Body of pancreas (tissue), 4 donors: ENCODE data around the gene PILRA. TPM values are rescaled to one million over a fixed set of nuclear protein-coding genes. Genes with fewer than 3 reads are reported as not detected.

Experiments
- ATAC-seq: fragments of 150-250 bp; one replicate; pipeline ENCODE4 v1.9.1; 2016
- DNase-seq, 4 donors: peaks; one replicate each; pipeline ENCODE4 v3.0.0-alpha.2; 2019
- H3K27ac ChIP-seq, 4 donors: fragments of 200-600 bp; sonication (generic); 1 replicate in 3 of 4; 2 replicates in 1 of 4; pipeline versions ENCODE4 v1.5.1 to v1.6.1; 2016 to 2019; ENCODE audit warnings: mild to moderate bottlenecking in 1 of 4, mixed read lengths in 1 of 4, moderate library complexity in 1 of 4
- H3K27me3 ChIP-seq, 2 donors: fragments of 200-600 bp; sonication (generic); one replicate each; pipeline ENCODE4 v1.6.0; 2016; ENCODE audit warnings: mild to moderate bottlenecking in 1 of 2
- H3K36me3 ChIP-seq, 2 donors: fragments of 200-600 bp; sonication (generic); replicated peaks in 1 of 2; 2 replicates each; pipeline ENCODE4 v1.5.1; 2016; ENCODE audit warnings: low read depth in 2 of 2; ENCODE audit not compliant: insufficient read depth in 1 of 2
- H3K4me1 ChIP-seq: fragments of 200-600 bp; sonication (generic); one replicate; pipeline ENCODE4 v1.6.0; 2016
- H3K4me3 ChIP-seq, 2 donors: fragments of 200-600 bp; sonication (generic); 1 replicate in 1 of 2; 2 replicates in 1 of 2; pipeline ENCODE4 v1.5.1; 2016 to 2019
- H3K9me3 ChIP-seq, 3 donors: fragments of 200-600 bp; sonication (generic); 1 replicate in 2 of 3; 2 replicates in 1 of 3; pipeline ENCODE4 v1.5.1; 2016
- POLR2A ChIP-seq, 3 donors: fragments of 450-650 bp; IDR thresholded peaks; one replicate each; pipeline ENCODE4 v1.6.1; 2016; ENCODE audit warnings: antibody characterized with exemption in 3 of 3, mild to moderate bottlenecking in 2 of 3
- WGBS, 2 donors: methylation state at CpG; one replicate each; pipeline ENCODE4 v1.1.5; 2017; 5-methylcytosine and 5-hydroxymethylcytosine counted together
- intact Hi-C: fragments of 100-400 bp; cut with DNase I; formaldehyde crosslinking; loops from one replicate; pipeline ENCODE4 v1.15.1; 2023
- total RNA-seq, 2 donors: library from RNA; depleted of rRNA; stranded (reverse); fragments of >200 nt; gene quantifications; one replicate each; pipeline ENCODE4 v1.1.0, GENCODE V29; 2016
- TF ChIP-seq, protein P1 (sequence below), 7 experiments: fragments of 450-650 bp in 4 of 7; fragments of 200-600 bp in 3 of 7; sonication (generic) in 3 of 7; IDR thresholded peaks; one replicate each; pipeline ENCODE4 v1.5.1; 2016 to 2019; ENCODE audit warnings: antibody characterized with exemption in 7 of 7

PILRA gene
- total RNA-seq, 2 donors from 2014 or later, result 7.0 TPM; not detected in 1

DNA sequence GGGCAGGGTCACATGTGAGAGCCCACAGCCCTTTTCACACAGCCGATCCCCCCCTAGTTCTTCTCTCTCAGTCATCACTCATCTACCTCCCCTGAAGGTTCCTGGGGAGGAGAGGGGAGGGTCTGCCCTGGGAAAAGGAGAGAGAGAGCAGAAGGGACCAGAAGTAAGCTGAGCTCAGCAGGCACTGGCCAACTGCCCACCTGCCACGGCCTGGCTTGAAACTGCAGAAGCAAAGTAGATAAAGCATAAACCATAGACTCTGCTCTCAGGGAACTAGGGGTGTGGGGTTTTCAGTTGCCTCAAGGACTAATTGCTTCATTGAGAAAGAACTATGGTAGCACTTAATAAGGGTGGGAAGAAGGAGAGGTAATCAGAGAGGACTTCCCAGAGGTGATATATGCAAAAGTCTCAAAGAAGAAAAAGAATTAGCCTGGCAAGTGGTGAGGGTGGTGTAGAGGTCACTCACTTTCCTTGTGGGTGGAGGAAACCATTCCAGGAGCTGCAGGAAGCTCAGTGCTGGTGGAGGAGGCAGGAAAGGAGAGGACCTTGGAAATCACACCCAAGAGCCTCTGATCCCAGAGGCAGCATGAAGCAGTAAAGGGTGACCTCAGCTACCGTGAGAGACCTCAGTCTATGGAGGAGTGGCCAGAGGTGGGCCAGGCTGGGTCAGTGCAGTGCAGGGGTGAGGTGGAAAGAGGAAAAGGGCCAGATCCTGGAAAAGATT is 17.2 kb downstream of the PILRA start:
- ATAC-seq (no peak), DNase-seq (no peak)
- Histone ChIP-seq H3K9me3 (no peaks in the 10 kb centered on the region), H3K4me1 (peaks cover 13% of the 10 kb centered on the region), H3K27me3 (no peaks in the 10 kb centered on the region), H3K4me3 (no peak overlapping the region), H3K36me3 (no peaks in the 10 kb centered on the region), H3K27ac (no peak overlapping the region)
- 45 to 57% methylated on average over 2 to 3 of the region's 3 CpGs for WGBS, 2 donors
- intact Hi-C loops, result no loop called here
- TF ChIP-seq POLR2A (IDR thresholded peaks at IDR 0.05), result no peak
- TF ChIP-seq, protein P1, sequence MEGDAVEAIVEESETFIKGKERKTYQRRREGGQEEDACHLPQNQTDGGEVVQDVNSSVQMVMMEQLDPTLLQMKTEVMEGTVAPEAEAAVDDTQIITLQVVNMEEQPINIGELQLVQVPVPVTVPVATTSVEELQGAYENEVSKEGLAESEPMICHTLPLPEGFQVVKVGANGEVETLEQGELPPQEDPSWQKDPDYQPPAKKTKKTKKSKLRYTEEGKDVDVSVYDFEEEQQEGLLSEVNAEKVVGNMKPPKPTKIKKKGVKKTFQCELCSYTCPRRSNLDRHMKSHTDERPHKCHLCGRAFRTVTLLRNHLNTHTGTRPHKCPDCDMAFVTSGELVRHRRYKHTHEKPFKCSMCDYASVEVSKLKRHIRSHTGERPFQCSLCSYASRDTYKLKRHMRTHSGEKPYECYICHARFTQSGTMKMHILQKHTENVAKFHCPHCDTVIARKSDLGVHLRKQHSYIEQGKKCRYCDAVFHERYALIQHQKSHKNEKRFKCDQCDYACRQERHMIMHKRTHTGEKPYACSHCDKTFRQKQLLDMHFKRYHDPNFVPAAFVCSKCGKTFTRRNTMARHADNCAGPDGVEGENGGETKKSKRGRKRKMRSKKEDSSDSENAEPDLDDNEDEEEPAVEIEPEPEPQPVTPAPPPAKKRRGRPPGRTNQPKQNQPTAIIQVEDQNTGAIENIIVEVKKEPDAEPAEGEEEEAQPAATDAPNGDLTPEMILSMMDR (IDR thresholded peaks at IDR 0.05), result no peak

- no peaks in the 10 kb centered on the region for H3K27me3 ChIP-seq
- intact Hi-C loops, result no loop called here
- TF ChIP-seq, protein P1 (IDR thresholded peaks at IDR 0.05), result no peak
- no peak for ATAC-seq
- no peak overlapping the region for H3K27ac ChIP-seq
- 74 to 84% methylated on average over 4 of the region's 4 CpGs for WGBS, 2 donors
- H3K4me3 ChIP-seq, result no peak overlapping the region
- DNase-seq, result no peak
- H3K9me3 ChIP-seq, result no peaks in the 10 kb centered on the region
- no peaks in the 10 kb centered on the region for H3K36me3 ChIP-seq
- H3K4me1 ChIP-seq, result peaks cover 8% of the 10 kb centered on the region
Measured at GRCh38 chr7:100393233-100393905, 20.1 kb downstream of the PILRA start.

GRCh38 chr7:100394077-100394476 is 20.8 kb downstream of the PILRA start:
- no peak for ATAC-seq
- intact Hi-C loops, result no loop called here

GRCh38 chr7:100396421-100396982 is 23.2 kb downstream of the PILRA start:
- Histone ChIP-seq H3K27me3 (no peaks in the 10 kb centered on the region), H3K4me1 (no peaks in the 10 kb centered on the region), H3K4me3 (no peak overlapping the region), H3K9me3 (no peaks in the 10 kb centered on the region), H3K36me3 (no peaks in the 10 kb centered on the region), H3K27ac (peak overlapping the region in 1 of 4 donors; percentile 28)
- no peak for TF ChIP-seq POLR2A (IDR thresholded peaks at IDR 0.05)
- ATAC-seq, result no peak
- 64 to 78% methylated on average over 9 of the region's 9 CpGs for WGBS, 2 donors
- no peak for DNase-seq
- intact Hi-C loops, result no loop called here

More at GRCh38 chr7:100394077-100394476, 20.8 kb downstream of the PILRA start:
- Histone ChIP-seq H3K36me3 (no peaks in the 10 kb centered on the region), H3K4me3 (no peak overlapping the region), H3K9me3 (no peaks in the 10 kb centered on the region), H3K27me3 (no peaks in the 10 kb centered on the region), H3K27ac (no peak overlapping the region), H3K4me1 (peaks cover 8% of the 10 kb centered on the region)
- 66% methylated on average over 2 of the region's 2 CpGs for WGBS, 2 donors
- no peak for DNase-seq
- no peak for TF ChIP-seq POLR2A (IDR thresholded peaks at IDR 0.05)
- TF ChIP-seq, protein P1 (IDR thresholded peaks at IDR 0.05), result no peak

- WGBS, 2 donors, result 63 to 67% methylated on average over 9 to 13 of the region's 13 CpGs
- ATAC-seq (no peak), DNase-seq (no peak)
- Histone ChIP-seq H3K4me1 (no peaks in the 10 kb centered on the region), H3K27me3 (no peaks in the 10 kb centered on the region), H3K27ac (no peak overlapping the region), H3K36me3 (no peaks in the 10 kb centered on the region), H3K4me3 (no peak overlapping the region), H3K9me3 (no peaks in the 10 kb centered on the region)
- TF ChIP-seq POLR2A (IDR thresholded peaks at IDR 0.05), result no peak
- TF ChIP-seq, protein P1 (IDR thresholded peaks at IDR 0.05), result no peak
- intact Hi-C loops, result no loop called here
Measured at GRCh38 chr7:100397315-100398081, 24.2 kb downstream of the PILRA start.
